ENCODE measurements around the gene ZNF497. TPM values are rescaled to one million over a fixed set of nuclear protein-coding genes. Genes with fewer than 3 reads are reported as not detected.
A peak's percentile ranks its signal among the peaks of the same experiment; 100 is the strongest.
"Not testable (repeated sequence)": the region's sequence is repeated elsewhere in the genome, so short reads cannot be mapped to it uniquely, and the experiment has no call there.

The ZNF497 gene
- total RNA-seq, 1 donor from 2014 or later: 8.1 TPM

DNA sequence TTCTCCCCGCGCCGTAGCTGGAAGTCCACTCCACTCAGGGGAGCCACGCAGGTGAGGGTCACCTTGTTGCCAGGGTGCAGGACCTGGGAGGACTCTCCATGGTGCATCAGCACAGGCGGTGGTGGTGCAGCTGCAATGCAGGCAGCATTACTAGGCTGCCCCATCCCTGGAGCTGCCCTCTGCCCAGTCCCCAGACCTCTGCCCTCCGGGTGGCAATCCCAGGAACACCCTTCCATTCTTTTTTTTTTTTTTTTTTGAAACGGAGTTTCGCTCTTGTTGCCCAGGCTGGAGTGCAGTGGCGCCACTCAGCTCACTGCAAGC is 11.0 kb downstream of the ZNF497 start:
- Mint-ChIP-seq H3K27me3 (peaks cover 16% of the 10 kb centered on the region), H3K36me3 (no peaks in the 10 kb centered on the region), H3K4me3 (no peak overlapping the region), H3K27ac (no peak overlapping the region), H3K9me3 (no peaks in the 10 kb centered on the region), H3K4me1 (ENCODE audit: unreplicated experiment) (peaks cover 4% of the 10 kb centered on the region)
- TF ChIP-seq, protein P1, sequence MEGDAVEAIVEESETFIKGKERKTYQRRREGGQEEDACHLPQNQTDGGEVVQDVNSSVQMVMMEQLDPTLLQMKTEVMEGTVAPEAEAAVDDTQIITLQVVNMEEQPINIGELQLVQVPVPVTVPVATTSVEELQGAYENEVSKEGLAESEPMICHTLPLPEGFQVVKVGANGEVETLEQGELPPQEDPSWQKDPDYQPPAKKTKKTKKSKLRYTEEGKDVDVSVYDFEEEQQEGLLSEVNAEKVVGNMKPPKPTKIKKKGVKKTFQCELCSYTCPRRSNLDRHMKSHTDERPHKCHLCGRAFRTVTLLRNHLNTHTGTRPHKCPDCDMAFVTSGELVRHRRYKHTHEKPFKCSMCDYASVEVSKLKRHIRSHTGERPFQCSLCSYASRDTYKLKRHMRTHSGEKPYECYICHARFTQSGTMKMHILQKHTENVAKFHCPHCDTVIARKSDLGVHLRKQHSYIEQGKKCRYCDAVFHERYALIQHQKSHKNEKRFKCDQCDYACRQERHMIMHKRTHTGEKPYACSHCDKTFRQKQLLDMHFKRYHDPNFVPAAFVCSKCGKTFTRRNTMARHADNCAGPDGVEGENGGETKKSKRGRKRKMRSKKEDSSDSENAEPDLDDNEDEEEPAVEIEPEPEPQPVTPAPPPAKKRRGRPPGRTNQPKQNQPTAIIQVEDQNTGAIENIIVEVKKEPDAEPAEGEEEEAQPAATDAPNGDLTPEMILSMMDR (conservative IDR thresholded peaks at IDR 0.05): no peak
- DNase-seq (ENCODE audit: extremely low spot score, unreplicated experiment): no peak

DNA sequence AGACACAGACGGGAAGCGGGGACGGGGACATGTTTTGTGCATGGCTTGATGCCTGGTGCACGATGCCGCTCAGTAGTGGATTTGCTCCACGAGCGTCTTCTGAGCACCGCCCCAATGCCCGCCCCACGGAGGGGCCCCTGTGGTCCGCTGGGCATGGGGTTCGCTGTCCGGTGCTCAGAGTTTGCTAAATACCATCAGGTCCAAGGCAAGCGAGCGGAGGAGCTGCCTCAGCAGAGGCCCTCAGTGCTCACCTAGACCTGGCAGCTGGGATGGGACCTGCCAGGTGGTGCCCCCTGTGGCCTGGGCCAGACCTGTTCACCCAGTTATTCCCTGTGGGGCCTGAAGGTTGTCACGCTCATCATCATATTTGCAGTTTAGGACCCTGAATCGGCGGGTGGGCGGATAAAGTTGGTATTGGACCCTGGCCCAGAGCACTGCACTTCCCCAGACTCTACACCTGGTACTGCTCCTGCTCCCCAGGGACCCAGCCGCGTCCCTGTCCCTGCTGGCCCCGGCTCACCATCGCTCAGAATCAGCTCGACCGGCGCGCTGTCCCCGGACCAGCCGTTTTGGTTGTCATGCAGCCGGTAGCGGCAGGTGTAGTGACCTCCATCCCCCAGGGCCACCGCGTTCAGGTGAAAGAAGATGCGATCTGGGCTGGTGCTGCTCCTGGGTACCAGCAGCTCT is 11.5 kb downstream of the ZNF497 start:
- no peaks in the 10 kb centered on the region for H3K9me3 Mint-ChIP-seq
- H3K27ac Mint-ChIP-seq: no peak overlapping the region
- no peaks in the 10 kb centered on the region for H3K36me3 Mint-ChIP-seq
- TF ChIP-seq, protein P1 (conservative IDR thresholded peaks at IDR 0.05): no peak
- no peak for DNase-seq (ENCODE audit: extremely low spot score, unreplicated experiment)
- peaks cover 4% of the 10 kb centered on the region for H3K4me1 Mint-ChIP-seq (ENCODE audit: unreplicated experiment)
- no peak overlapping the region for H3K4me3 Mint-ChIP-seq
- H3K27me3 Mint-ChIP-seq: peaks cover 22% of the 10 kb centered on the region

DNA sequence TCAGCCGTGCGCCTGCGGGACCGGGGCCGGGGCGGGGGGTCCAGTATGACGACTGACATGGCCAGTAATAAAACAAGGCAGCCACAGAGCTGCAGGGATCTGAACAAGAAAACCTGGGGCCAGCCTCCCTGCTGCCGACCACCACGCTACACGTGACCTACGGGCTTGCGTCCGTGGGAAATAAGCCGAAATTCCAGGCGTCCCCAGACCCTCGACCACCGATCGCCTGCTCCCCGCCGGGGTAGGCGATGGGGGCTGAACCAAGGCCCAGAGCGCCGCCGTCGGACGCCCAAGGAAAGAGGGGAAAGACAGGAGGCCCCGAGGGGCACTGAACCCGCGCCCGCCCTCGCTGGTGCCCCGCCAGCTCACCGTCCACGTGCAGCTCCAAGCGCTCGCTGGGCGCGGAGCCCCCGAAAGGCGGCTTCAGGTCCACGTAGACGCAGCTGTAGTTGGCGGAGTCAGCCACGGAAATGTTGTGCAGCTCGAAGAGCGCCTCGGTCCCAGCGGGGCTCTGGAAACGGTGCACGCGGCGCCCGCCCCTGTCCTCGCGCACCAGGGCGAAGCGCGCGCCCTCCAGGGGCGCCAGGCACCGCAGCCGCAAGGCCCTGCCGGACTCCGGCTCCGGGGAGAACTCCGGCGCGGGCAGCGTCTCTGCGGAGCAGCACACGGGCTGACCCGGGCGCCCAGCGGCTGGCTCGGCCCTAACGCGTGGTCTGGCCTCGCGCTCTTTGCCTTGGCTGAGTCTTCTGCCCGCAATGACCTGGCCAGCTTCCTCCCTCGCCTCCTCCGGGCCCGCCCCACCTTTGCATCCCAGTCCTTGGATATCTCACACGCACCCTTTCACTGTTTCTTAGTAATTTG is 12.3 kb downstream of the ZNF497 start:
- DNase-seq (ENCODE audit: extremely low spot score, unreplicated experiment): no peak
- peaks cover 4% of the 10 kb centered on the region for H3K4me1 Mint-ChIP-seq (ENCODE audit: unreplicated experiment)
- no peak overlapping the region for H3K4me3 Mint-ChIP-seq
- H3K36me3 Mint-ChIP-seq: peaks cover 4% of the 10 kb centered on the region
- TF ChIP-seq, protein P1 (conservative IDR thresholded peaks at IDR 0.05): no peak
- peaks cover 29% of the 10 kb centered on the region for H3K27me3 Mint-ChIP-seq
- H3K27ac Mint-ChIP-seq: no peak overlapping the region
- H3K9me3 Mint-ChIP-seq: no peaks in the 10 kb centered on the region

DNA sequence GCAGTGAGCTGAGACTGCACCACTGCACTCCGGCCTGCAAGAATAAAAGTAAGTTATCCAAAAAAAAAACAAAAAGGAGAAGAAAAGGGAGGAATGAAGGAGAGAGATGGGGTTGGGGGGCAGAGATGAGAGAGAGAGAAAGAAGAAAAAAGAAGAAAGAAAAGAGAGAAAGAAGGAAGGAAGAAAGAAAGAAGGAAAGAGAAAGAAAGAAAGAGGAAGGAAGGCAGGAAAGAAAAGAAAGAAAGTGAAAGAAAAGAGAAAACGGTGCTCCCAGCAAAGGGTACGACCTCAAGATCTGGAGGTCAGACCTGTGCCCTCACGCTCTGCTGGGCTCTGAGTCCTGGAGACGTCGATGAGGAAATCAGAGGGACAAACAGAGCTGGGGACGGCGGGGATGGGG is 13.0 kb downstream of the ZNF497 start:
- TF ChIP-seq, protein P1 (conservative IDR thresholded peaks at IDR 0.05): no peak
- DNase-seq (ENCODE audit: extremely low spot score, unreplicated experiment): no peak
- peaks cover 4% of the 10 kb centered on the region for H3K36me3 Mint-ChIP-seq
- peaks cover 4% of the 10 kb centered on the region for H3K4me1 Mint-ChIP-seq (ENCODE audit: unreplicated experiment)
- H3K27ac Mint-ChIP-seq: no peak overlapping the region
- peaks cover 33% of the 10 kb centered on the region for H3K27me3 Mint-ChIP-seq
- no peak overlapping the region for H3K4me3 Mint-ChIP-seq
- H3K9me3 Mint-ChIP-seq: no peaks in the 10 kb centered on the region

DNA sequence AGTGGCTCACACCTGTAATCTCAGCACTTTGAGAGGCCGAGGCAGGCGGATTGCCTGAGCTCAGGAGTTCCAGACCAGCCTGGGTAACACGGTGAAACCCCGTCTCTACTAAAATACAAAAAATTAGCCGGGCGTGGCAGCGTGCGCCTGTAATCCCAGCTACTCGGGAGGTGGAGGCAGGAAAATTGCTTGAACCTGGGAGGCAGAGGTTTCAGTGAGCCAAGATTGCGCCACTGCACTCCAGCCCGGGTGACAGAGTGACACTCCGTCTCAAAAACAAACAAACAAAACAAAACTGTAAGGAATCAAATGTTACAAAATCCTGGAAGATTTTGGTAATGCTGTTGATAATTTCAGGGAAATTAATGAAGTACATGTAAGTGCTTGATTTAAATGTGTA is 14.5 kb downstream of the ZNF497 start:
- Mint-ChIP-seq H3K27me3 (peaks cover 33% of the 10 kb centered on the region), H3K4me3 (peak overlapping the region; percentile 93)
- not testable (repeated sequence) for DNase-seq (ENCODE audit: extremely low spot score, unreplicated experiment); H3K36me3 Mint-ChIP-seq; H3K9me3 Mint-ChIP-seq; H3K4me1 Mint-ChIP-seq (ENCODE audit: unreplicated experiment); H3K27ac Mint-ChIP-seq
